SK-N-SH (cell line): ENCODE data around the gene MAP2K5.

Experiments
- EZH2phosphoT487 ChIP-seq: fragments of 200-600 bp; sonication (generic); IDR thresholded peaks from 2 replicates; pipeline ENCODE4 v1.6.1; 2017; ENCODE audit warnings: low read depth, mixed run types, mild to moderate bottlenecking, antibody characterized with exemption, moderate library complexity, borderline replicate concordance
- FOSL2 ChIP-seq: IDR thresholded peaks from 2 replicates; pipeline ENCODE4 v1.4.0; 2012; ENCODE audit warnings: low read depth, mild to moderate bottlenecking, moderate library complexity, borderline replicate concordance
- GABPA ChIP-seq: IDR thresholded peaks from 2 replicates; pipeline ENCODE4 v1.4.0; 2012; ENCODE audit warnings: low read depth, mild to moderate bottlenecking
- MXI1 ChIP-seq: IDR thresholded peaks from 2 replicates; pipeline ENCODE4 v1.6.1; 2012; ENCODE audit warnings: mild to moderate bottlenecking, low read depth, low read length, improper control_type of control experiment
- POLR2AphosphoS5 ChIP-seq: IDR thresholded peaks from 2 replicates; pipeline ENCODE4 v1.6.1; 2012; ENCODE audit warnings: low read depth, low read length
- RAD21 ChIP-seq: IDR thresholded peaks from 2 replicates; pipeline ENCODE4 v1.6.1; 2012; ENCODE audit warnings: mild to moderate bottlenecking, low read length
- SMC3 ChIP-seq: IDR thresholded peaks from 2 replicates; pipeline ENCODE4 v1.6.1; 2012; ENCODE audit warnings: low read depth, low read length, improper control_type of control experiment
- TAF1 ChIP-seq: IDR thresholded peaks from 2 replicates; pipeline ENCODE4 v1.6.1; 2012; ENCODE audit warnings: low read depth, mild to moderate bottlenecking, low read length, moderate library complexity, borderline replicate concordance
- YY1 ChIP-seq: IDR thresholded peaks from 2 replicates; pipeline ENCODE4 v1.4.0; 2012; ENCODE audit warnings: low read depth, mild to moderate bottlenecking
- TF ChIP-seq, protein P1 (sequence below): fragments of 200-600 bp; sonication (generic); IDR thresholded peaks from 2 replicates; pipeline ENCODE4 v1.6.1; 2017; ENCODE audit warnings: antibody characterized with exemption, mild to moderate bottlenecking, moderate library complexity
- TF ChIP-seq, protein P2 (sequence below): IDR thresholded peaks from 2 replicates; pipeline ENCODE4 v1.6.1; 2012; ENCODE audit warnings: mild to moderate bottlenecking, low read depth, low read length, moderate library complexity
- TF ChIP-seq, protein P3 (sequence below): IDR thresholded peaks from 2 replicates; pipeline ENCODE4 v1.4.0; 2012; ENCODE audit warnings: low read depth, borderline replicate concordance
- TF ChIP-seq, protein P4 (sequence below): IDR thresholded peaks from 2 replicates; pipeline ENCODE4; 2012

DNA sequence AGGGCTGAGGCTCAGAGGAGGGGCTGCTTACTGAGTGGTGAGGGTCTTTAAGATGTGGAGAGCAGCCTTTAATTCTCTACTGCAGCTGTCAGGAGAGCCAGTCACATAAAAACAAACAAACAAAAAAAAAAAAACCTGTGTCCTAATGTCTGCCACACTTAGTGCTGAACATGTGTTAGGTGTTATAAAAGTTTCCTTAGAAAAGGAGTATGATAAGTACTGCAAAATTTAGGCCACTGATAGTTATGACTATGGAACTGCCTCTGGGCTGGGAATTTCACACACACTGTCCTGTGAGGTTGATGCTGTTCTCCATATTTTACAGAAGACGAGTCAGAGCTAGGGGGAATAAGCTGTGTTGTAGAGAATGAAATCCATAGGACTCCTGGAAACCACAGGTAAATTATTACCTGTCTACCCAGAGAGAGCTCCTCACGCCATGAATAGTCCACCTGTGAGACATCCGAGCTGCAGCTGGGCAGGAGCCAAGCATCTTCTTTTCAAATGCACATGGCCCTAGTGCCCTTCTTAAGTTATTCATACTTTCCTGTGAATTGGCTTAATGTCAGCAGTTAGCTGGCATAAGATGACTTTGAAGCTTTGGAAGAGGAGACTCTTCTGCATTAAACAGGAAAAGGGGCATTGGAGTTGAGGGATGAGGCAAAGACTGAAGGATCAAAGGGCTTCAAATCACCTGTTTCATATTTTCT, 248.3 kb downstream of the MAP2K5 start:
- TF ChIP-seq, protein P1, sequence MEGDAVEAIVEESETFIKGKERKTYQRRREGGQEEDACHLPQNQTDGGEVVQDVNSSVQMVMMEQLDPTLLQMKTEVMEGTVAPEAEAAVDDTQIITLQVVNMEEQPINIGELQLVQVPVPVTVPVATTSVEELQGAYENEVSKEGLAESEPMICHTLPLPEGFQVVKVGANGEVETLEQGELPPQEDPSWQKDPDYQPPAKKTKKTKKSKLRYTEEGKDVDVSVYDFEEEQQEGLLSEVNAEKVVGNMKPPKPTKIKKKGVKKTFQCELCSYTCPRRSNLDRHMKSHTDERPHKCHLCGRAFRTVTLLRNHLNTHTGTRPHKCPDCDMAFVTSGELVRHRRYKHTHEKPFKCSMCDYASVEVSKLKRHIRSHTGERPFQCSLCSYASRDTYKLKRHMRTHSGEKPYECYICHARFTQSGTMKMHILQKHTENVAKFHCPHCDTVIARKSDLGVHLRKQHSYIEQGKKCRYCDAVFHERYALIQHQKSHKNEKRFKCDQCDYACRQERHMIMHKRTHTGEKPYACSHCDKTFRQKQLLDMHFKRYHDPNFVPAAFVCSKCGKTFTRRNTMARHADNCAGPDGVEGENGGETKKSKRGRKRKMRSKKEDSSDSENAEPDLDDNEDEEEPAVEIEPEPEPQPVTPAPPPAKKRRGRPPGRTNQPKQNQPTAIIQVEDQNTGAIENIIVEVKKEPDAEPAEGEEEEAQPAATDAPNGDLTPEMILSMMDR, result no peak
- TF ChIP-seq FOSL2 (no peak), GABPA (no peak), YY1 (no peak), MXI1 (no peak), EZH2phosphoT487 (no peak), TAF1 (no peak), SMC3 (no peak), RAD21 (no peak), POLR2AphosphoS5 (no peak)
- TF ChIP-seq, protein P2, sequence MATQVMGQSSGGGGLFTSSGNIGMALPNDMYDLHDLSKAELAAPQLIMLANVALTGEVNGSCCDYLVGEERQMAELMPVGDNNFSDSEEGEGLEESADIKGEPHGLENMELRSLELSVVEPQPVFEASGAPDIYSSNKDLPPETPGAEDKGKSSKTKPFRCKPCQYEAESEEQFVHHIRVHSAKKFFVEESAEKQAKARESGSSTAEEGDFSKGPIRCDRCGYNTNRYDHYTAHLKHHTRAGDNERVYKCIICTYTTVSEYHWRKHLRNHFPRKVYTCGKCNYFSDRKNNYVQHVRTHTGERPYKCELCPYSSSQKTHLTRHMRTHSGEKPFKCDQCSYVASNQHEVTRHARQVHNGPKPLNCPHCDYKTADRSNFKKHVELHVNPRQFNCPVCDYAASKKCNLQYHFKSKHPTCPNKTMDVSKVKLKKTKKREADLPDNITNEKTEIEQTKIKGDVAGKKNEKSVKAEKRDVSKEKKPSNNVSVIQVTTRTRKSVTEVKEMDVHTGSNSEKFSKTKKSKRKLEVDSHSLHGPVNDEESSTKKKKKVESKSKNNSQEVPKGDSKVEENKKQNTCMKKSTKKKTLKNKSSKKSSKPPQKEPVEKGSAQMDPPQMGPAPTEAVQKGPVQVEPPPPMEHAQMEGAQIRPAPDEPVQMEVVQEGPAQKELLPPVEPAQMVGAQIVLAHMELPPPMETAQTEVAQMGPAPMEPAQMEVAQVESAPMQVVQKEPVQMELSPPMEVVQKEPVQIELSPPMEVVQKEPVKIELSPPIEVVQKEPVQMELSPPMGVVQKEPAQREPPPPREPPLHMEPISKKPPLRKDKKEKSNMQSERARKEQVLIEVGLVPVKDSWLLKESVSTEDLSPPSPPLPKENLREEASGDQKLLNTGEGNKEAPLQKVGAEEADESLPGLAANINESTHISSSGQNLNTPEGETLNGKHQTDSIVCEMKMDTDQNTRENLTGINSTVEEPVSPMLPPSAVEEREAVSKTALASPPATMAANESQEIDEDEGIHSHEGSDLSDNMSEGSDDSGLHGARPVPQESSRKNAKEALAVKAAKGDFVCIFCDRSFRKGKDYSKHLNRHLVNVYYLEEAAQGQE, result no peak
- TF ChIP-seq, protein P3, sequence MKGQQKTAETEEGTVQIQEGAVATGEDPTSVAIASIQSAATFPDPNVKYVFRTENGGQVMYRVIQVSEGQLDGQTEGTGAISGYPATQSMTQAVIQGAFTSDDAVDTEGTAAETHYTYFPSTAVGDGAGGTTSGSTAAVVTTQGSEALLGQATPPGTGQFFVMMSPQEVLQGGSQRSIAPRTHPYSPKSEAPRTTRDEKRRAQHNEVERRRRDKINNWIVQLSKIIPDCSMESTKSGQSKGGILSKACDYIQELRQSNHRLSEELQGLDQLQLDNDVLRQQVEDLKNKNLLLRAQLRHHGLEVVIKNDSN, result no peak
- TF ChIP-seq, protein P4, sequence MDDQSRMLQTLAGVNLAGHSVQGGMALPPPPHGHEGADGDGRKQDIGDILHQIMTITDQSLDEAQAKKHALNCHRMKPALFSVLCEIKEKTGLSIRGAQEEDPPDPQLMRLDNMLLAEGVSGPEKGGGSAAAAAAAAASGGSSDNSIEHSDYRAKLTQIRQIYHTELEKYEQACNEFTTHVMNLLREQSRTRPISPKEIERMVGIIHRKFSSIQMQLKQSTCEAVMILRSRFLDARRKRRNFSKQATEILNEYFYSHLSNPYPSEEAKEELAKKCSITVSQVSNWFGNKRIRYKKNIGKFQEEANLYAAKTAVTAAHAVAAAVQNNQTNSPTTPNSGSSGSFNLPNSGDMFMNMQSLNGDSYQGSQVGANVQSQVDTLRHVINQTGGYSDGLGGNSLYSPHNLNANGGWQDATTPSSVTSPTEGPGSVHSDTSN, result no peak
